Measurements from ENCODE around the gene SYNDIG1.

The SYNDIG1 gene

DNA sequence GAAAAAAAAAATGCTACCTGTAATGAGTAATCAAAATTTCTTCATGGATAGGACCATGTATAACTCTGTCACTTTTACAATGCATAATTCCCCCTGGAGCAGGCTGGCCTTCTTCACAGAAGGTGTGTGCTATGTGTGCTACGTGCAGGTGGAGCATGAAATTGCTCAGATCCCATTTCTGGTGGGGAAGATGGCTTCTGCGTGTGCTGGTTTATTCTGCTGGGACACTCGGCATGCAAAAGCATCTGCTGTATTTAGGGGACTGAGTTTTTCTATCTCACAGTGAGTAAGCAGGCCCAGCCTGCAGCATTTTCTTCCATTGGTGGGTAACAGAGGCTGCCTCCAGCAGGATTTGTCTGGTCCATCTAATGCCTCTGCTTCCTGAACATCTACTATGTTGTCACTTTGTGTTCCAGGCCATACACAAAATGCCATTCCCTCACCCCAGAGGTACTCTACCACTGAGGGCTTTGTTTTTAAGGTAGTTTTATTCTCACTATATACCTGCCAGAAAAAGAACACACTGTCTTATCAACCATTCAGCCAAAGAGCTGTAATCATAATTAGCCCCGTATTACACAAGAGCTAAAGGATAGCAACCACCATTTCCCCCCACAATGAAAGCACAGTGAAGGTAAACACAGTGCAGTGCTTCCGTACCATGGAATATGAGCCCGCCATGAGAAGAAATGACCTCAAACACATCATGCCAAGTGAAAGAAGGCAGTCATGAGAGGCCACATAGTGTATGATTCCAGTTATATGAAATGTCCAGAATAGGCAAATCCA is 62.4 kb downstream of the SYNDIG1 start:
- DNase-seq: no peak

DNA sequence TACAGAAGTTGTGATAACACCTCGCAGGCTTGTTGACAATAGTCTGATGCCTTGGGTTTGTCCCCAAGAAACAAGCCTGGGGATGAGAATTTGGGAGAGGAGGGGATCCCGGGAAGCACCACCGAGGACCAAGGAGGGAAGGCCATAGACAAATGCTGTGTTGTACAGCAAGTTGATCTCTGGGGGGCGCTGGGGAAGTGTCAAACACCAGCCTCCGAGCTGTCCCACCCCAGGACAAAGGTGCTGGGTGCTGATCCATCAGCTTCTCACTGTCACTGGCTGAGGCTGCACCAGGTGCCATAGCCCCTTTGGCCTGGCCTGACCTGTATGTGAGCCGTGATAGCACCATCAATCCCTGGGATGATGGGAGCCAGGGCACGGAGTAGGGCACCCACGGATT is 64.0 kb downstream of the SYNDIG1 start:
- no peak for DNase-seq

DNA sequence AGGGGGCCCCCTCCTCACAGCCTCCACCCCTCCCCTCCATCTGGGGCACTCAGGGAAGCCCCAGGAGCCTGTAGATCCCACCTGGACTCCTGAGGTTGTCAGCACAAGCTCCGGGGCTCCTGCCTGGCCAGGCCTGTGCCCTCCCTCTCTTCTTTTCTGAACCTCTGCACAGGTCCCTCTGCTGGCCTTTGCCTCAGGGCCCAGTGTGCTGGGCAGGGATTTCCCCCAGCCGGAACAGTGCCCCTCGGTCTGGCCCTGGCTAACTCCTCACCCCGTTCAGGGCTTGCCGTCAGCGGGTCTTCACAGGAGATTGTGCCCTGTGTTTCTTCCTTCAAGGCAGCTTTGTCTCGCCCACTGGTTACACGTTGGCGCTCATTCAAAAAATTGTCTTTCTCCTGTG is 64.9 kb downstream of the SYNDIG1 start:
- DNase-seq: no peak

DNA sequence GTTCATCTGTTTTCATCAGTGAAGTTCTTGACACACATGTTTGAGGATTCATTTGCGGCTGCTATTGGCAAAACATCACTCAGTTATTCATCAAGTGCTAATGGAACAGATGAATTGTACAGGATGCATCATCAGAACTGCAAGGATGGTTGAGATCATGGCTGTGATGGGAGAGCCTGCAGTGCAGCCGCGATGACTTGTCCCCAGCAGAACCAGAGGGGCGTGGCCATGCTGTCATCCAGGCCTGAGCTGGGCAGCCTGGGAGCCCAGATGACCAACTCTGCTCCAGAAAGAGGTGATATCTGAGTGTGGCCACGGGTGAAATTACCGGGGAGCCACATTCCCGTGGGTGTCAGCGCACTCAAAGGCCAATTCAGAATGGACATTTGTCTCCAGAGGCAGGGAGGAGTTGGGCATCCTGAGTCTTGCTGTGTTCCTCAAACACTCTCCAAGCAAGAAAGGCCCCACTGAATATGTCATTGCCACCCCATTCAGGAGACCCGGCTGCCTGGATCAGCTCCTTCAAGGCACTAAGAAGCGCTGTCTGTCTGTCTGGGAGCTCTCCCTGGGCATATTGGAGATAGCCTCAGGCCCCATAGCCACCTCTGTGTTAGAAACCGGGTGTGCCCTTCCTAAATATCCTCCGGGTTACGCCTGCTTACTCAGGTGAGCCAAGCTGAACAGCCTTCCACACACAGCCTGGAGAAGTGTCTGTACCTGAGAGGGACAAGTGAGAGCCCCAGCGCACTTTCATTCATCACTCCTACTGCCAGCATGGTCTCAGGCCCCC is 66.7 kb downstream of the SYNDIG1 start:
- no peak for DNase-seq

- no peak for DNase-seq
Measured at GRCh38 chr20:24537210-24537609, 67.8 kb downstream of the SYNDIG1 start.

DNA sequence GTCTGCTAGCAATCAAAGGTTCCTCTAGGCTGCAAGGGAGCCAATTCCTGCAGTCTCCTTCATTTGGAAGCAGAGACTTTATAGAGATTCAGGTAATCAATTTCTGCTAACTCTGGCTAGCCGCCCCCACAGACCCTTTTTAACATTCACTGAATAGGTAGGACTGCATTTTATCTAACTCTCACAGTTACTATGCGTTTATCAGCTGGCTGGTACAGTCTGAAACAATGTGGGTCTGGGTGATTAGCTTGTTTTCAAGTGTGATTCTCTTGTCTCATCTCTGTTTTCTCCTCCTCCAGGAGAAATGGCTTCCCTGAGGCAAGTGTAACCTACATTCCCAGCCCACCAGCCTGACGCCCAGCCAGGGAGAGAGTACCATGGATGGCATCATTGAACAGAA is 73.3 kb downstream of the SYNDIG1 start:
- no peak for DNase-seq

- DNase-seq: no peak
Measured at GRCh38 chr20:24543168-24543567, 73.7 kb downstream of the SYNDIG1 start.

DNA sequence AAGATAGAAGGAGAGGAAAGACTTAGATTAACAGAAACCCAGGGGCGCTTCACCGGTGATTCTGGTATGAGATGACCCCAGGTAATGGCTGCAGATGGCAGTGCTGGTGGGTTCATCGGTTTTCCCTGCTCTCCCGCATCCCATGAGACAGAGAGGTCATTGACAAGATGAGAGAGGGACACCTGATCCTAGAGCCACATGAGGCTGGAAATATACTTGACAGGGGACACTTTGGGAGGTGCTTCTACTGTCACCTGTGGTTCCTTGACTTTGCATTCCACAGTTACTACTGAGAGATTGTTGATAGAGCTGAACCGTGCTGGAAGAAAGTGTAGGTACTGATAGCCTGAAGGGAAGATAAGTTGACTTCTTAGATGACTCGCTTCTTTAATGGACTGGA is 74.3 kb downstream of the SYNDIG1 start:
- no peak for DNase-seq

- no peak for DNase-seq
Measured at GRCh38 chr20:24544371-24544770, 74.9 kb downstream of the SYNDIG1 start.

- DNase-seq: no peak
Measured at GRCh38 chr20:24545168-24545567, 75.7 kb downstream of the SYNDIG1 start.

GRCh38 chr20:24546232-24546892 is 76.9 kb downstream of the SYNDIG1 start:
- no peak for DNase-seq

DNA sequence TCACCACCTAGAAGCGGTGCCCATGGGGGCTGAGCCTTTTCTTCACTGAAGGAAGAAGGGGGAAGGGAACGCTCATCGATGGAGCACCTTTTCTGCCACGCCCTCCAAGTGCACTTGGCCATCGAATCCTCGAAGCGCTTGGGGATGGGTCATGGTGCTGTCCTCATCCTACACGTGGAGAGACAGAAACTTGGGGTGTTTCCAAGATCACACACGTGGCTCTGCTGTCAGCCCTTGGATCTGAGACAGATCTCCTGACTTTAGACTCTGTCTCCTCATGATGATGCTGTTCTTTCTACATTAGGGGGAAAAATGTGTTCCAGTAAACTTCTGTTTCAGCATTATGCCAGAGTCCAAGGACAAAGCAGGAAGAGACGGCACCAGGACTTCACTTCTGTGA is 78.5 kb downstream of the SYNDIG1 start:
- no peak for DNase-seq

- no peak for DNase-seq
Measured at GRCh38 chr20:24559114-24559732, 89.8 kb downstream of the SYNDIG1 start.

DNA sequence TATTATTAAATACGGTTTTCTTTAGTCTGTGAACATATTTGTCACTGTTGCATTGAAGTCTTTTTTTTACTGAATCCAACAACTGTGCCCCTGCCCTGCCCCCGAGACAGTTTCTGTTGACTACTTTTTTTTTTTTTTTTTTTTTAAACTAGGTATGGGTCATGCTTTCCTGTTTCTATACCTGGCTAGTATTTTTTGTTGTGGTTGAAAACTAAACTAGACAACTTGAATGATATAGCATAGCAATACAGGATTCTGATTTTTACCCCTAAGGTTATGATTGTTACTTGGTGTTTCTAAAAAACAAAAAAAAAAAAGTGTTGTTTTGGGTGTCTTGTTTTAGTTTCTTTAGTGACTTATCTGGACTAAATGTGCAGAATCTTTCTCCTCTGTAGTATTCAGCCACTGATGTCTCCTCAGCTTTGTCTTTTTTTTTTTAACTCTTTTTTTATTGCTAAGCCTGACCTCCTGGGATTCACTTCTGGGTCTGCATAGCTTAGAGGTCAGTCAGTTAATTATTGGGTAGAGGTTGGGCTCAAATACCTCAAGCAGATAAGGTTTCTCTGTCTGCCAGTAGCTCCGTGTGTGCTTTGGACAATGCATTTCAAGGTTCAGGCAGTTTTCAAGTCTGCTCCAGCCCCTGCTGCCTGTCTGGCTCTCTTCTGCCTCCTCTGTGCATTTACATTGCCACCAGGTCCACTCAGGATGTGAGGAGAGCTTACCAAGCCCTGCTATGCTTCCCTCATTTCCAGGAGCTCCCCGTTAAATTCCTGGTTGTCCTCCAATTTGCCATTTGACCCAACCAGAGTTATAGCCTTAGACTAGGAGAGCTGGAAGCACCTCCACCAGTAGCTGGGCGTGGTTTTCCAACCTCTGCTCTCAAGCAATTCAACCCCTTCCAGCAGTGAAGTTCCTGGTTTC is 91.4 kb downstream of the SYNDIG1 start:
- no peak for DNase-seq

DNA sequence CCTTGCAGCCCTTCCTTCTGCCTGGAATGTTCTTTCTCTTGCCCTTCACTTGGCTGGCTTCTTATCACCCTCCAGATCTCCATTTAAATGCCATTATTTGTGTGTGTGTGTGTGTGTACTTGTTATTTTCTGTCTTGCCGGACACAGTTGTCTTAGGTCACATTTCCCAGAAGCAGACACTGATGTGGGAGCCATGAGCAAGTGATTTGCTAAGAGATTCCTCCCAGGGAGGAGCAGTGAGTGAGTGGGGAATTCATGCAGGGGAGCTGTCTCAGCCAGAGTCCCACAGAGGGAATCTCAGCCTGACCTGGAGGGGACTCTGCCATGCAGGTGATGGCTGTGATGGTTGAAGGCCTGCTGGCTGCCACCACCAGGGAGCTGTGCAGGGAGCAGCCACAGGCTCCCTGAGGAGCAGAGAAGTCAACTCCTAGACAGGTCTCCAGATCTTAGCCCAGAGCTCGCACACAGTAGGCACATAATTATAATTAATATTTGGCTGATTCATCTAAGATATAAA is 96.5 kb downstream of the SYNDIG1 start:
- DNase-seq: no peak

- no peak for DNase-seq
Measured at GRCh38 chr20:24566656-24567055, 97.2 kb downstream of the SYNDIG1 start.

- no peak for DNase-seq
Measured at GRCh38 chr20:24567508-24567907, 98.1 kb downstream of the SYNDIG1 start.

DNA sequence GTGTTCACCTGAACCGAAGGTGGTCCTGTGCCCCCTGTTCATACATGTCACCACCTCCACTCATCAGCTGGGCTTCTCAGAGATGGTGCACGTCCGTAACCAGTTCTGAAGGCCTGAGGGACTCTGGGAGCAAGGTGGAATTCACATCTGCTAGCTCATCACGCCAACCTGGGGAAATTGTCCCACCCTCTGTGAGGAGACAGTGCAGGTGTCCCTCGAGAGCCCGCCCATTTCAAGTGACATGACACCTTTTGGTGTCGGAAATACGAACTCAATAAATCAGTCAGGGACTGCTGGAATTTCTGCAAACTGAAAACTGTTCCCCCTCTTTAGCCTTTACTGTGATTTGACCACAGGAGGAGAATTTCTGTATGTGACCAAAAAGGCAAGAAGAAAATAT is 99.4 kb downstream of the SYNDIG1 start:
- no peak for DNase-seq

DNA sequence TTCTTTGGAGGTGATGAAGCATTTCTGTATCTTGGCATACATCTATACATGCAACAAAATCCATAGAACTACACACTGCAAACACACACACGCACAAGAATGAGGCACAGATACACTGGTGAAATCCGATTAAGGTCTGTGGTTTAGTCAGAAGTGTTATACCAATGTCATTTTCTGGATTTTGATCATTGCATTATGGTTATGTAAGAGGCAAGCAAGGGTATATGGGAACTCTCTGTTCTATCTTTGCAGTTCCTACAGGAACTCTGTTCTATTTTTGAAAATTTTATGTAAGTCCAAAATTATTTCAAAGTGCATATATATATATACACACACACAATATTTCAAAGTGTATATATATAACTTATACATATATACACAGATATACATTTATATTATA is 101.7 kb downstream of the SYNDIG1 start:
- no peak for DNase-seq

DNA sequence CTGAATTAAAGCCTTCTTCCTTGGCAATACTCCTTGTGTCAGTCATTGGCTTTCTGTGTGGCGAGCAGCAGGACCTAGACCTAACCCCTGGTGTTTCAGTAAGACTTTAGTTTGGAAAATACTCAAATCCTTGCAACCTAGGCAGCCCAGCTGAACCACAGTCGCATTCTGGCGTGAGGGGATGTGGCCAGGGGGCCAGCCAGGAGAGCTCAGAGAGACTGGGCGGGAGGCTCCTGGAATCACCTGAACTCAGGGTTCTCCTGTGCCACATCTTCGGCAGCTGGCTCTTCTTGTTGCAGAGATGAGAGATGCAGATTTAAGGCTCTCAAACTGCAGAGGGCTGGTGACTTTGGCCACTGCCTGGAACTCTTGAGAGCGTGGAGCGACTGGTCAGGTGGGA is 102.7 kb downstream of the SYNDIG1 start:
- no peak for DNase-seq

- DNase-seq: no peak
Measured at GRCh38 chr20:24572862-24573261, 103.4 kb downstream of the SYNDIG1 start.

- DNase-seq: no peak
Measured at GRCh38 chr20:24573557-24573956, 104.1 kb downstream of the SYNDIG1 start.
